Lung microvascular endothelial cell (primary cell): ENCODE measurements around the gene RUFY2. TPM values are rescaled to one million over a fixed set of nuclear protein-coding genes. Genes with fewer than 3 reads are reported as not detected.
"Not testable (repeated sequence)": the region's sequence is repeated elsewhere in the genome, so short reads cannot be mapped to it uniquely, and the experiment has no call there.

Experiments
- DNase-seq, 2 donors: peaks; one replicate each; pipeline versions ENCODE4 v3.0.0 to v3.0.0-alpha.2; 2010; ENCODE audit warnings: low read depth in 2 of 2
- total RNA-seq: library from RNA; depleted of rRNA; stranded (reverse); fragments of >200 nt; gene quantifications from 2 replicates; pipeline ENCODE4 v1.2.1, GENCODE V29; 2014

Gene RUFY2
- total RNA-seq, 1 donor from 2014 or later, result 17.3 TPM

DNA sequence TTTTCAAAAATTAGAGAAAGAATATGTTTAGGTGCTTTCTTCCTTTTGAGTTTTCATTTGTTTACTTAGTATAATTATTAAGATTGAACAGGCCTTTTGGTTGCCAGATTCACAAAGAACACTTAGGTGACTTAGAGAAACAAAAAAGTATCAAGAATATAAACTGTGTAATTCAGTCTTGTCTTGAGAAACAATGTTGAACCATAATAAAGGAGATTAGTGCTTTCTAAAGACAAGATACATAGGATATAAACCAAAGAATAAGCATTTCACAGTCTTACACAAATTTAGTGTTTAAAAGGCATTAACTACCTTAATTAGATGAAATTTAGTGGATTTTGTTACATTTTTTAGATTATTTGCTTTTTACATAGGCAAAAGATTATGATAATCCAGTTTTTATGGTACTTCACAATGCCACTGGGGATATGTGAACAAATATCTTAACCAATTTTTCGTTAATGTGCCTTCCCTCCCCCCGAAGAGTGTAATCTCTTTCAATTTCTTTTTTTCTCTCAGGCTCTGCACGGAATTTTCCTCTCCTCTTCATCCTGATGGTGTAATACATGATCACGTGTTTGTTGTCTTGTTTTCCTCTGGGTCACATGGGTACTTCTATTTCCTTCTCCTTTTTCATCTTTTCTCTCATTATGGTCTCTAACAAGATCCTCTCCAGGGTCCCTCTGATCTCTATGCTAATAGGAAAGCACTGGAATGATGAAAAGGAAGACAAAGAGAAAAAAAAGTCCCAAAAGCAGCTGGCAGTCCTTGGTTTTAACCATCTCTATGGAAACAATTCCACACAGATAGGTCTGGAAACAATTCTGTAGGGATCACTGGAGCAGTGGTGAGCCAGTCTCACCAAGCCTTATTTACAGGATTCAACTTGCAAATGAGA, 78.9 kb downstream of the RUFY2 start:
- peak; percentile 8 to 88 for DNase-seq

DNA sequence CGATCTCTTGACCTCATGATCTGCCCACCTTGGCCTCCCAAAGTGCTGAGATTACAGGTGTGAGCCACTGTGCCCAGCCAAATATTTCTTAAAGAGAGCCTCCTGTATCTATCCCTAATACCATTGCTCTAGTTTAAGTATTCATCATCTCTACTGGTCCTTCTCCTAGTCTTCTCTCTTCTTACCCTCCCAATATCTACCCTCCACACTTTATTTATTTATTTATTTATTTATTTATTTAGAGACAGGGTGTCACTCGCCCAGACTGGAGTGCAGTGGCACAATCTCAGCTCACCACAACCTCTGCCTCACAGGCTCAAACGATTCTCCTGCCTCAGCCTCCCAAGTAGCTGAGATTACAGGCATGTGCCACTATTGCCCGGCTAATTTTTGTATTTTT, 82.7 kb downstream of the RUFY2 start:
- DNase-seq, result not testable (repeated sequence)

DNA sequence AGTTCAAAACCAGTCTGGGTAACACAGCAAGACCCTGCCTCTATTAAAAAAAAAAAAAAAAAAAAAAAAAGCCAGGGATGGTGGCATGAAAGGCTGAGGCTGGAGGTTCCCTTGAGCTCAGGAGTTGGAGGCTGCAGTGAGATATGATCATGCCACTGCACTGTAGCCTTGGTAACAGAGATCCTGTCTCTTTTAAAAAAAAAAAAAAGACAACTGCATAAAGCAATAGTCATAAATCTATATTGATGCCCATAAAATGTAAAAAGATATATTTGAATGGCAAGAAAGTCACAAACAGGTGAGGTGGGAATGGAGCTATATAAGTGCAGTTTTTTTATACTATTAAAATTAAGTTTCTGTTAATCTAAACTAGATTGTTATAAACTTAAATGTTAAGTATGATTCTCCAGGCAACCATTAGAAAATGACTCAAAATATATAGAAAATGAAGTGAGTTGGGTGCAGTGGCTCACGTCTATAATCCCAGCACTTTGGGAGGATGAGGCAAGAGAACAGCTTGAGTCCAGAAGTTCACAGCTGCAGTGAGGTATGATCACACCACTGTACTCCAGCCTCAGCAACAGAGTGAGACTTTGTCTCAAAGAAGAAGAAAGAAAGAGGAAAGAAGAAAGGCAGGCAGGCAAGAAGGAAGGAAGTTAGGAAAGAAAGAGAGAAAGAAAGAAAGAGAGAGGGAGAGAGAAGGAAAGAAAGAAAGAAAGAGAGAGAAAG, 88.6 kb downstream of the RUFY2 start:
- DNase-seq, result no peak

DNA sequence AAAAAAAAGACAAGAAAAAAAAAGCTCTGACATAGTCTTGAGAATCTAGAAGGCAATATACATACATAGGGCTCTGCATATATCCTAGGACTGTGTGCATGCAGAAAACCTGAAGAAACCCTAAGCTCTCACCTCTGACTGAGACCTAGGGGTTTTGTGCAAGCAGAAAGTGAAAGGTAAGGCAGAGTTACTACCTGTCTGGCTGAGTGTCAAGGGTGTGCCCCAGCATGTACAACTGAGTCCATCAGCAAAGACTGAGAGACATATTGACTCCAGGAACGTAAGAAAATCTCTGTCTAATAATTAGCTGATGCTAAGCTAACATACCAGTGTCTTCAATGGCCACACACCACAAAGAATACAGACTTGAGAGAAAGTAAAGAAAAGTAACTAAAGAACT, 91.5 kb downstream of the RUFY2 start:
- DNase-seq, result no peak

DNA sequence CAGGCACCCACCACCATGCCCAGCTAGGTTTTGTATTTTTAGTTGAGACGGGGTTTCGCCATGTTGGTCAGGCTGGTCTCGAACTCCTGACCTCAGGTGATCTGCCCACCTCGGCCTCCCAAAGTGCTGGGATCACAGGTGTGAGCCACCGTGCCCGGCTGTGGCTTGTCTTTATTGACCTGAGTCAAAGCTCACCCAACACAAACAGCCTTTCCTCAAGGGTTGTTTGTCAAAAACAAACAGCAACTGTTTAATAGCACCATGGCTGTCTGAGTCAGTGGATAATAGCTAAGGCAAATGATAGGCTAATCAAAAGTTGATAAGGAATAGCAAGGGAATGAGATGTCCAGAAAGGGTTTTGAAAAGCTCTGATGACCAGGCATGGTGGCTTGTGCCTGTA, 92.1 kb downstream of the RUFY2 start:
- not testable (repeated sequence) for DNase-seq

DNA sequence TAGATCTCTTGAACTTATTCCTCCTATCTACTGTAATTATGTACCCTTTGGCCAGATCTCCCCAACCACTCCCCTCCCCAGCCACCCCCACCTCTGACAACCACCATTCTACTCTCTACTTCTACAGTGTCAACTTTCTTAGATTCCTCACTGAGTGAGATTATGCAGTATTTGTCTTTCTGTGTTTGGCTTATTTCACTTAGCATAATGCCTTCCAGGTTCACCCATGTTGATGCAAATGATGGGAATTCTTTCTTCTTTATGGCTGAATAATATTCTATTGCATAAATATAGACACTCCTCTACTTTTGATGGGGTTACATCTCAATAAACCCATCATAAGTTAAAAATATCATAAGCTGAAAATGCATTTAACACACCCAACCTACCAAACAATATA, 96.5 kb downstream of the RUFY2 start:
- no peak for DNase-seq

DNA sequence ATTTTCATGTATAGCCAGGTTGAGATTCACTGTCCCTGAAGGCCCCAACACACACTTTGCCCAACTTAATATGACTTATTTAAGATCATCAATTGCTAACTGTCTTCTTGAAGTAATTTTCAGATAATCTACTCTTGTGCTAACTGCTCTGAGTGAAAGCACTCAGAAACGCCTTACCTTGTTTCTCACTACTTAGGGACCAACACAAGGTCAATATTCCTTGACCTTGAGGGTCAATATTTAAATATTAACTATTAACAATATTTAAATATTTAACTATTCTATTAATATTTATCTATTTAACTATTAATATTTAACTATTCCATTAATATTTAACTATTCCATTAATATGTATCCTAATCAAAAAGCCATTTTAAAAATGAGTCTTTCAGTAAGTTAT, 101.2 kb downstream of the RUFY2 start:
- DNase-seq, result no peak

DNA sequence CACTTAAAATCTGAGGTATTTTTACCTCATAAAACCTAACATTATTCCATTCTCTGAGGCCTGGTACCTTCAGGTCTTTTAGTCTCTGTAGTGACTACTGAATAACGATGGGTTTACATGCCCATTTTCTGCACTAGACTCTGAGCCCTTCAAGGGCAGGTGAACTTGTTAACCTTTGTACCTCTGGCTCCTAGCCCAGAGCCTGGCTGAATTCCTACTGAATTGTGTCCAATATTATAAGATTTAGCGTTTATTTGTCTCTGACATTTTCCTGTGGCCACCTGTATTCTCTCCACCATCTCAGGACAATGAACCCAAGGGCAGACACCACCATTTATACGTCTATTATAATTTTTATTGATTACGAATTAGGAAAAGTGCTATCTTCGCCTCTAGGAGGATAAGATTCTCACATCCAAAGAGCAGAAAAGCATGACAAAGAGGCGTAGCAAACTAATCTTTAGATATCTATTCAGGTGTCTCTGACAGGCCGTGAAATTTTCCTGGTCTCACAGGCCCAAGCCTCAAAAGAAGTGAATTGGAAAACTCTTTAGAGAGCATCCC, 103.1 kb downstream of the RUFY2 start:
- DNase-seq, result no peak

DNA sequence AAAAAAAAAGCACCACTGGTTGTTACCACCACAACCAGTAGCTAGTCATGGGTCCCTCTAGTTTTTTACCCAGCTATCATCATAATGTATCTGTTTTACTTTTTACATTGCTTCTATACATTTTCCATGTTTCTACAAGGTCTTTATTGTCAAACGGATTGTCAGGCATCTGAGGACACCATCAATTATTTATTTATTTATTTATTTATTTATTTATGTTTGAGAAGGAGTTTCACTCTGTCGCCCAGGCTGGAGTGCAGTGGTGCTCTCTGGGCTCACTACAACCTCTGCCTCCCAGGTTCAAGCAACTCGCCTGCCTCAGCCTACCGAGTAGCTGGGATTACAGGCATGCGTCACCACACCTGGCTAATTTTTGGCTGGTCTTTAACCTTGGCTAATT, 104.2 kb downstream of the RUFY2 start:
- DNase-seq, result no peak

DNA sequence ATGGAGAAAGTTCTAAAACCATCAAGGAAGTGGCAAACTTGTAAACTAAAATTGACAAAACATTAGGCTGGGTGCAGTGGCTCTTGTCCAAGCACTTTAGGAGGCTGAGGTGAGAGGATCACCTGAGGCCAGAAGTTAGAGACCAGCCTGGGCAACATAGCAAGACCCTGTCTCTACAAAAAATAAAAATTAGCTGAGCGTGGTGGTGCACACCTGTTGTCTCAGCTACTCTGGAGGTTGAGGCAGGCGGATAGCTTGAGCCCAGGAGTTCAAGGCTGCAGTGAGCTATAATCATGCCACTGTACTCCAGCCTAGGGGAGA, 104.6 kb downstream of the RUFY2 start:
- no peak for DNase-seq

DNA sequence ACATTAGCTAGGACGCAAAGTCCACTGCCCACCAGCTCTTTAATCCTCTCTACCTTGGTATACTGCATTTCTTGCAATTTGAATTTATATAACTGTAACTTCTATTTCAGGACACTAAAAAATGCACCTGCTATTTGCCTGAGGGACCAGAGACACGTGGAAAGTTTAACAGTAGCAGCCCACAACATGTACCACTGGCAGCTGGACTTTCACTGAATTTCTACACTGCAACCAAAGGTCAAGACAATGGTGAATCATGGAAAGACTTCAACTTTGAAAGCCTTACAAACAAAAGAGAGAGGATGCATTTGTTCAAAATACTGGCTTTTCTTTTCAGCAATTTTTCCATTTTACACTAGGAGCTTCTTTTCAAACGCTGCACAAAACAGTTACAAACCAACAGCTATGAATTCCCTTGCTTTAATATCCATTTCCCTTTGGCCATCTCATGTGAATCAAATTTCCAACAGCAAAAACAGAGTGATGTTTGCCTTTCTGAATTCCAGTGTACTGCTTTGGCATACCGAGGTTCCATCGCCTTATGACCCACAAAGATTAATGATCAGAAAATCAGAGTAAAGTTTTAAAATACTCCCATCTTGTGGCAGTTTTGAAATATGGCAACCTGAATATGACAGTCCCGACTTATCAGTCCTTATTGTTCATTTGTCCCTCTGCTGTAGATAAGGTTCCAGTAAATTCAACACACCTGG, 105.1 kb downstream of the RUFY2 start:
- DNase-seq, result peak; percentile 63 to 77

DNA sequence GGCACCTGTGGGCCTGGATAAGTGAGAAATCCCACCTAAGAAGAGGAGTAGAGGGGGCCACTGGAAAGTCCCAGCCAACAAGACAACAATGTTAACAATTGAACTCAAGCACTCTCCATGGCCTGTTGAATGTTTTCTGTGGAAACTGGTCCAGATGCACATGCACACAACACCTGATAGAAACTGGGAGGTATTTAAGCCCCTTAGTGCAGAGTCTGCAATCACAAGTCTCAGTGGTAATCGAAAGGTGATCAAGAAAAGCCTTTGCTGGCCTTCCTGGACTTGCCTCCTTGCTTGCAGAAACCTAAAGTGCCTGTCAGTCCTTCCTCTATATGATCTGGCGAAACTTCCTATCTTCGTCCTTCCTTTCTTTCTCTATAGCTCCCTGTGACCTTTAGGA, 105.8 kb downstream of the RUFY2 start:
- DNase-seq, result no peak

DNA sequence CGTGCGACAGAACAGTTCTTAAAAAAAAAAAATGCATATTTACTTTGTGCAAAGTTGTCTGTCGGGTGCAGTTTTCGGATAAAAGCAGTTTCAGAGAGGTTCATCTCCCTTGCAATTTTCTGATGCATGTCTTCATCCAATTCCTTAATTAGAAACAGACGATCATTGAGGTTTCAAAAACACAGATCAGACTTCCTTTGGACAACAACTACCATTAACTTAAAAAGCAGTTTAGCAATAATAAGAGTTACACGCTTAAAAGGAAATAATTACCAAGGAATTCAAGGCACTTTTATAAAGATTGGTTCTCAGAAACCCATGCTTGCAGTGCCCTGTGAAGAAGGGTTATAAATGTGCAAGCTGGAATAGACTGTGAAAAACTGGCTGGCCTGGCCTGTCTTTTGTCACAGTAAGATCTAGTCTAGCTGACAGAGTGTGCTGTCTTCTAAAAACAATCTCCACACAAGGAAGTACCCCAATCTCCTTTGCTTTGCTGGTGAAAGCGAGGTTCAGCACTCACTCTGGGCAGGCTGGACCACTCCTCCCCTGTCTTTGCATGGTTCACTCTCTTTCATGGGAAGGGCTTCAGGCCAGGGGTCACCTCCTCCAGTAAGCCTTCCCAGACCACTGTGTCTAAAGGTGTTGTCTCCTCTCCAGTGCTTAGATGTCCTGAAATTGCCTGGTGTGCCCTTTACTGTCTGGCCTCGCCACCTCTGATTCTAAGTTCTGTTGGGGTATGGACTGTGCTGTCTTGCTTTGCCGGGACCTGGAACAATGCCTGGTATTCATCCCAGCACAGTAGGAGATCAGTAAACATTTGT, 110.0 kb downstream of the RUFY2 start:
- no peak for DNase-seq

Other genes with a start within 250 kb of the RUFY2 start
- not detected in 2 replicates for gene ATOH7, start 175.2 kb downstream of the RUFY2 start, total RNA-seq
- gene HNRNPH3, start 75.2 kb downstream of the RUFY2 start, total RNA-seq, result 16.9 and 17.2 TPM in 2 replicates
- 3.2 and 3.5 TPM in 2 replicates for gene PBLD, start 74.3 kb downstream of the RUFY2 start, total RNA-seq
- 4.6 and 5.4 TPM in 2 replicates for gene DNA2, start 64.7 kb upstream of the RUFY2 start, total RNA-seq
- 5.2 and 9.1 TPM in 2 replicates for gene SLC25A16, start 120.2 kb upstream of the RUFY2 start, total RNA-seq
- 0.22 and 0.60 TPM in 2 replicates for gene TET1, start 153.1 kb upstream of the RUFY2 start, total RNA-seq